Measurements from ENCODE around the gene SPRING1.

SPRING1 gene

GRCh38 chr12:116700066-116700465 lies 37.8 kb downstream of the SPRING1 start:
- ChIA-PET CTCF (interaction anchor here (0.6 to 1.7 kb wide), 4 partner anchors 31 to 424 kb away, joined by 3 to 9 read pairs (median 4); no protein-coding TSS in a partner anchor), POLR2A (interaction anchor here (0.7 kb wide), 1 partner anchor 322 kb away, joined by 4 read pairs; no protein-coding TSS in a partner anchor)
- no peak for TF ChIP-seq ZNF48 (tag by site-specific recombination; IDR thresholded peaks at IDR 0.05)
- 0 out of 2 replicates have a peak, but pooled peaks have one; percentile 17 for TF ChIP-seq ZNF600 (tag by site-specific recombination; IDR thresholded peaks at IDR 0.05)
- H3K9me3 ChIP-seq (ENCODE audit: control insufficient read depth, insufficient read depth, low read depth, low read length) = no peaks in the 10 kb centered on the region
- no peaks in the 10 kb centered on the region for H3K36me3 ChIP-seq (ENCODE audit: control insufficient read depth in 2 of 2, insufficient read depth in 1 of 2, low read length in 2 of 2)
- H3K4me3 ChIP-seq (ENCODE audit: low read depth, low read length) = no peak overlapping the region
- no peak overlapping the region for H3K27ac ChIP-seq (ENCODE audit: extremely low read depth, low read depth, low read length)
- H3K4me1 ChIP-seq (ENCODE audit: control insufficient read depth, insufficient read depth, low read length) = no peaks in the 10 kb centered on the region

- no peaks in the 10 kb centered on the region for H3K4me1 ChIP-seq (ENCODE audit: control insufficient read depth, insufficient read depth, low read length)
- H3K27ac ChIP-seq (ENCODE audit: extremely low read depth, low read depth, low read length) = no peak overlapping the region
- H3K9me3 ChIP-seq (ENCODE audit: control insufficient read depth, insufficient read depth, low read depth, low read length) = no peaks in the 10 kb centered on the region
- H3K36me3 ChIP-seq (ENCODE audit: control insufficient read depth in 2 of 2, insufficient read depth in 1 of 2, low read length in 2 of 2) = no peaks in the 10 kb centered on the region
- CTCF ChIA-PET = interaction anchor here (0.6 to 2.2 kb wide), 8 partner anchors 10 to 775 kb away, joined by 3 to 6 read pairs (median 3); no protein-coding TSS in a partner anchor
- POLR2A ChIA-PET = no interaction called here
- TF ChIP-seq ZNF202 (tag by site-specific recombination; IDR thresholded peaks at IDR 0.05; ENCODE audit: borderline replicate concordance) = no peak
- no peak for TF ChIP-seq ZNF146 (tag by site-specific recombination; IDR thresholded peaks at IDR 0.05)
- no peak for TF ChIP-seq SETDB1 (IDR thresholded peaks at IDR 0.05; ENCODE audit: insufficient read length, low read length)
- no peak for TF ChIP-seq ZNF555 (tag by site-specific recombination; conservative IDR thresholded peaks at IDR 0.05)
- no peak for TF ChIP-seq ZNF664 (tag by site-specific recombination; IDR thresholded peaks at IDR 0.05)
- TF ChIP-seq ZBTB1 (tag by site-specific recombination; IDR thresholded peaks at IDR 0.05) = no peak
- no peak for TF ChIP-seq ZNF398 (tag by site-specific recombination; IDR thresholded peaks at IDR 0.05)
- no peak for TF ChIP-seq ZNF350 (tag by site-specific recombination; IDR thresholded peaks at IDR 0.05)
- TF ChIP-seq ZNF558 (tag by site-specific recombination; IDR thresholded peaks at IDR 0.05) = no peak
- no peak for TF ChIP-seq IKZF3 (tag by site-specific recombination; IDR thresholded peaks at IDR 0.05)
- no peak for TF ChIP-seq ZNF311 (tag by site-specific recombination; IDR thresholded peaks at IDR 0.05; ENCODE audit: borderline replicate concordance)
- no peak for TF ChIP-seq ZNF530 (tag by site-specific recombination; IDR thresholded peaks at IDR 0.05; ENCODE audit: low read depth)
- TF ChIP-seq HIC1 (tag by site-specific recombination; IDR thresholded peaks at IDR 0.05) = no peak
- TF ChIP-seq ZNF660 (tag by site-specific recombination; IDR thresholded peaks at IDR 0.05) = no peak
- TF ChIP-seq SCRT1 (tag by site-specific recombination; IDR thresholded peaks at IDR 0.05; ENCODE audit: borderline replicate concordance) = no peak
- no peak for TF ChIP-seq ZFP41 (tag by site-specific recombination; IDR thresholded peaks at IDR 0.05; ENCODE audit: borderline replicate concordance)
- TF ChIP-seq EGR2 (tag by site-specific recombination; IDR thresholded peaks at IDR 0.05; ENCODE audit: low read depth) = no peak
- TF ChIP-seq ZBTB17 (tag by site-specific recombination; IDR thresholded peaks at IDR 0.05) = no peak
- TF ChIP-seq WT1 (tag by site-specific recombination; IDR thresholded peaks at IDR 0.05) = no peak
- no peak for TF ChIP-seq ZNF561 (tag by site-specific recombination; IDR thresholded peaks at IDR 0.05; ENCODE audit: borderline replicate concordance)
- H3K4me3 ChIP-seq (ENCODE audit: low read depth, low read length) = no peak overlapping the region
These were observed 39.3 kb downstream of the SPRING1 start for GRCh38 chr12:116698554-116699075.
